T-helper 22 cell (primary cell): Measurements from ENCODE around the gene DBH.

Experiments
- DNase-seq: peaks from one replicate; pipeline ENCODE4 v3.0.0-alpha.2; 2020; ENCODE audit warnings: low read depth

Gene DBH

GRCh38 chr9:133684121-133684935 lies 48.2 kb downstream of the DBH start:
- DNase-seq = no peak

- DNase-seq = no peak
Observed at GRCh38 chr9:133684936-133685361, 48.8 kb downstream of the DBH start.

DNA sequence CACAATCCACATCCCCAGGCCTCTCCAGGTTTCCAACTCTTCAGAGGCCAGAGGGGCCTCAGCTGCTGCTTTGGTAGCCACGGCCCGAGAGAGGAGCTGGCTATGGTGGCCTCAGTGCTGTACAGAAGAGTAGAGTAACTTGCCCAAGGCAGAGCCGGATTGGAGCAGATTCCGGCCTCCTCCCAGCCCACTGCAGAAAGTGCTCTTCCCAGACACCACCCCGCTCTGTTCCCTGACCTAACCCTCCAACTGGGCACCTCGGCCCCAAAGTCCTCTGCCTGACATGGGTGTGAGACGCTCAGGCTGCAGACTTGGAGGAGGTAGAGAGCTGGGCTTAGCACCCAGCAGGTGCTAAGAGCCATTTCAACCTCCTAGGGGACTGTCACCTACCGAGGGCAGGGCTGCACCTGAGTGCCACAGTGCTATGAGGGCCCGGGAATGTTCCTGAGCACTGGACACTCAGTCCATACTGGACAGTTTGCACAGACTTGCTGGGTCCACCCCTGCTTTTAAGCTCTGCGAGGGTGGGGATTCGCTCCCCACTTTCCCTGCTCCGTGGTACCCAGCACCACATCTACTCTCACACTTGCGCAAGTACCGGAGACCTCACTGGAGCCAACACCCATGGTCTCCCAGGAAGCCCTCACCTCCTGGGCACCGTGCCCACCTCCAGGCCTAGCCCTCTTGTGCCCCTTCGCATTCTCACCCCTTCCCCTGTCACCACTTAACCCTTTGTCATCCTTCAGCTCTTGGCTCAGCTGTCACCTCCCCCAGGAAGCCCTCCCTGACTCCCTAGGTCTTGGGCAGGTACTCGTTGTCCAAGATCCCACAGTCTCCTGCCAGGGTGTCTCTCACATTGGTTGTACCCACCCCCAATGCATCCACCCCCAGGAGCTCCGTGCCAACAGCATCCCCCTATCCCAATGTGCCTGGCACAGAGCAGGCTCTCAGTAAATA lies 49.8 kb downstream of the DBH start:
- DNase-seq = no peak

- DNase-seq = no peak
Observed at GRCh38 chr9:133686642-133687575, 50.7 kb downstream of the DBH start.

DNA sequence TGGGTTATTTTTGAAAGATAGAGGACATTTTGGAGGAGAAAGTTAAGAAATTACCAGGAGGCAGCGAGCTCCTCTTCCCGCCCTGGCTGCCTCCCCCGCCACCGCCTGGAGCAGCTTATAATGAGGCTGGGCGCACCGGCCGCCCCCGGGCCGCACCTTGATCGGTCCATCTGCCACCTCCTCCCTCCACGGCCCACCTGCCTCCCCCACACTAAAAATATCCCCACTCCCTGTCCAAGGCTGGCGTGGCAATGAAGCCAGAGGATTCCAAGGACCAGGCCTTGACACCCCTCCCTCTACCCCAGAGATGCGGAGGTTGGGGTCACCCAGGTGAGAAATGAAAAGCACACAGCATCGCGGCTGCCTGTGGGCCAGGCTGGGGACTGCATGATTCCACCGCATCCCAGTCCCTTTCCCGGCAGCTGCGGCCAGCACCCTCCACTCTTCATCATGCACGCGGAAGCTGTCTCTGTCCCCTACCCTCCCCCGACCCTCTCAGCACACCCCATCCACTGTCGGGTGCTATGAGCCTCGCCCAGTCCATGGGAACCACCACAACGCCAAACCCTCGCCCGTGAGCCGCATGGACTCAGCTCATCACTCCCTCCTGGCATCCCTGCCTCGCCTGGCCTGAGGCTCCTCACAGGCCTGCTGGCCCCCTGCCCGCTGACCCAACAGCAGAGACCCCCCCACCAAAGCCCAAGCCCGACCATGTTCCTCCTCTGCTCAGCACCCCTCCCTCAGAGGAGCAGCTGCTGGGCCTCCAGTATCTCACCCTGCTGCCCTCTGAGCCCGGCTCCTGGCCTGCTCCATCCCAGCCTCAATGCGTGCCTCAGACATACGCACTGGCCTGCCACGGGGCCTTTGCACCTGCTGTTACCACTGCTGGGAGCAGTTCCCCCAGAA lies 51.9 kb downstream of the DBH start:
- no peak for DNase-seq

GRCh38 chr9:133689151-133689763 lies 53.1 kb downstream of the DBH start:
- DNase-seq = no peak

DNA sequence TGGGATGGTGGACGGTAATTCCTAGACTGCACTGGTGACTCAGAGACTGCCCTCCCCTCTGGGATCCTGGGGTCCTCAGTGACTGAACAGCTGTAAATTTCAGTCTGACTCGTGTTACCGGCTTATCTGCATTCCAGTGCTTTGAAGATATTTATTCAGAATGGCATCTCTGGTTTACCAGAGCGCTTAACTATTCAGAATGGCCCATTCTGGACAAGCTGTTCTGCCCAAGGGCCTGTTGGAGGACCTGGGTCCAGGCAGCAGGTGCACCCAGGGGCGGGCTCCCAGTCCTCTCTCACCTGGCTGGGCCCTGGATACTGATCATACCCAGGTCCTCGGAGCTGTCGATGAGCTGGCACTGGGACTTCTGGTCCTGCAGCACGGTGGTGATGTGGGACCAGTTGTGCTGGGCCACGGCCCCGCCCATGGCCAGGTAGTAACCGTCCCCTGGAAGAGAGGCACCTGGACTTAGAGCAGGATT lies 54.0 kb downstream of the DBH start:
- DNase-seq = no peak

- DNase-seq = no peak
Observed at GRCh38 chr9:133691191-133691590, 55.0 kb downstream of the DBH start.

DNA sequence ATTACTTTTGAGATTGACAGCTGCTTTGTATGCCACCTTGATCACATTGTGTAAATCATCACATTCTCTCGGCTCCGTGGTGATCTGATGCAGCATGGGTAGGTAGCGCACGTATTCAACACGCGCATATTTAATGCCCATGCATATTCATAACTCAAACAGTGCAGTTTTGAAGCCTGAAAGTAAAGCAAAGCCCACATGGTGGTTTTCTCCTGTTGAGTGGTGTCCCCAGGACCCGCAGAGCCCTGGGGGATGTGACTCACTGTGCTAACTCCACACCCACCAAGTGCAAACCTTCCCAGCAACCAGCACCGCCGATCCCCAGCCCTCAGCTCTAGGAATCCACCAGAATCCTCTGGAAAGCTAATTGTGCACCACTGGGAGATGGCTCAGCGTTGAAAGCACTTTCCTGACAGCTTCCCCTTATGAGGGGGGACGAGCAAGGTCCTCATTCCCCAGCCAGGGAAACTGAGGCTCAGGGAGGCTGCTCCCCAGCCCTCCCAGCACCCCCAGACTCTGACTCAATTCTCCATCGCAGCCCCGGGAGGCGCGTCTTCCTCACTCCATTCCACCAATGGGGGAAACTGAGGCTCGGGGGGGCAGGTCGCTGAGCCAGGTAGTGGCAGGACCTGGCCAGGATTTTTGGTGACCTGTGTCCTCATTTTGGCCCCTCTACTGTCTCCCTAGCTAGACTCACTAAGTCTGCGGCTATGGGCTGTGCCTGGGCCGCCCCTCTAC lies 55.6 kb downstream of the DBH start:
- DNase-seq = no peak

DNA sequence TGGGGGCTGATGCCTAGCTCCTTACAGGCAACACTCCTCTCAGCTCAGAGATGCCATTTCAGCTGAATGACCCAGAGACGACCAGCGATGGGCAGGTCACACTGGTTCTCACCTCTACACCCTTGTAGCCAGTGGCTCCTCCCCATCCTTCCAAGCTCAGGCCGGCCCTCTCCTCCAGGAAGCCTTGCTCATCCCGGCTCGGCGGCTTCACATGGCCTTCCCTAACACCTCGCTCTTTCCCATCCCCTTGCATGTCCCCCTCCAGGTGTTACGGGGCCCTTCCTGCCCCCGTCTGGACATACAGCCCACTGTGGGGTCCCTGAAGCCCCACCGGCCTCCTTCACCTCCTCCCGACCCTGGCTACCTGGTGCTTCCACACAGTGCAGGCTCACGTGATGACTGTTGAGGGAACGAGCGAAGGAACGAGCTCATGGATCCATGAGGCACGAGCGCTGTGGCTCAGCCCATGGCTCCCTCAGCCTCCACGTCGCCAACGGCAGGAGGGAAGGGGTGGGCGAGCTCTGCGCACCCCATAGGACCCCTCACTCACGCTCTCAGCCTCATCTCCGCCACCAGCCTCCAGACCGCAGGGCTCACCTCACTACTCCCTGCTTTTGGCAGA lies 56.3 kb downstream of the DBH start:
- no peak for DNase-seq

GRCh38 chr9:133693116-133693515 lies 57.0 kb downstream of the DBH start:
- no peak for DNase-seq

DNA sequence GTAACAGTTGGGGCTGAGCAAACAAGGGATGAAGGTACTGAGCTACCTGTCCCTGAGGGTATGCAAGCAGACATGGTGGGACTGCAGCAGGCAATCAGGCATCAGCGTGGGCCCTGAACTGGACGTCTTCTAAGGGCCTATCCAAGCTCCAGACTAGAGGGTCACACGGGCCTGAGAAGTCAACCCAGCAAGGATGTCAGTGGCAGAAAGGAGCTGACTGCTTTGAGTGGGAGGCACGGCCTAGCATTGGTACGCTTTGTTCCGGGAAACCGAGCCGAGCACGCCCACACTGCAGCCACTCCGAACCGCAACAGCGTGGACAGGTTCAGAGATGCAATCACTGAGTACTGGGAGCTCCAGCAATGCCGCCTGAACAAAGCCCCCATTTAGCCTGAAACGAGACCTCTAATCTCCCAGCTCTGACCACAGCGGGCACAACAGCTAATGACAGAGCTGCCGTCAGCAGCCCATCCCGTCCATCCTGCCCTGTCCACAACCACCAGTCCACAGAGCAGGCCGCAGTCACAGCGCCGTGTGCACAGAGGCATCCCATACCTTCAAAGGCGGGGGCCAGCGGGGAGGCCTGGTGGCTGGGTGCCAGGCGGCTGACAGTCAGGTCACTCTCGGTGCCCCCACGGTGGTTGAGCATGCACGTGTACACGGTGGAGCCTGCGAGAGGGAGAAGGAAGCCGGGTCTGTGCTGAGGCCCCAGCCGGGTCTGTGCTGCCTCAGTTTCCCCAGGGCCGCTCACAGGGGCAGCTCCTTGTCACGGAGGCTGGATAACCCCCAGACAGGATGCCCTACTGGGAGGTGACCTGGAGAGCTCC lies 57.8 kb downstream of the DBH start:
- no peak for DNase-seq

DNA sequence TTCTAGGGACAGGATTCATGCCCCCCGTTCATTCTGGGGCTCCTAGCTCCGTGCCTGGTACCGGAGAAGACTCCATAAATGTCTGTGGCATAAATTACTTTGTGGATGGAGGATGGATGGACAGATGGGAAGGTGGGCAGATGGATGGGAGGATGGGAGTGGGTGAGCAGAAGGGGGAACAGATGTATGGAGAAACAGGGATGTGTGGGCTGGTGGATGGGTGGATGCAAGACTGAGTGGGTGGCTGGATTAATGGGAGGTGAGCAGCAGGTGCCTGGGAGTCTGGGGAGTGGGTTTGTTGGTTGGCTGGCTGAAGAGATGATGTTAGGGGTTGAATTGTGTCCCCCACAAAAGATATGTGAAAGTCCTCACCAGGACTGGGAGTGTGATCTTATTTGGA lies 58.5 kb downstream of the DBH start:
- DNase-seq = no peak

DNA sequence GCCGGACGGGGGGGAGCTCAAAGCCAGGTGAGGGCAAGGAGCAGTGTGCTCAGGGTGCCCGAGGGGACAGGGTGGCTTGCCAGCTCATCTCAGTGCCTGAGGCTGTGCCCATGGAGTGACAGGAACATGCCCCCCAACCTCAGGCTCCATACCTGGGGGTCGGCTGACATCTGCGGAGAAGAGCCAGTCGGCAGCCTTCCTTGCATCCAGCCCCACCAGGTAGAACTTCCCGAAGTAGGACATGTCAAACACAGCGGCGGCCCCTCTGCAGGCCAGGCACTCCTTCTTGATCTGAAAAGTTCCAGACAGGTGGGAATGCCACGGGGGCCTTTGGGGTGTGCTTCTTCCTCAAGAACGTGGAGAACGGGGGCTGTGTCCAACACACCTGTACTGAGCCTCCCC lies 59.9 kb downstream of the DBH start:
- no peak for DNase-seq

DNA sequence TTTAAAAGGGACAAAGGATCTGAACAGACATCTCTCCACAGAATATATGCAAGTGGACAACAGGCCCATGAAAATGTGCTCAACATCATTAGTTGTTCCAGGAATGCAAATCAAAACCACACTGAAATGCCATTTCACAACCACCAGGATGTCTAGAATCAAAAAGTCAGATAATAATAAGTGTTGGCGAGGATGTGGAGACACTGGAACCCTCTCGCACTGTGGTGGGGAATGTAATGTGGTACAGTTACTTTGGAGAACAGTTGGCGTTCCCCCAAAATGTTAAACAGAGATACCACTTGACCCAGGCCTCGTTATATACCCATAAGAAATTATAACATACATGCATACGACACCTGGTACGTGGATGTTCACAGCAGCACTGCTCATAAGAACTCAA lies 63.4 kb downstream of the DBH start:
- no peak for DNase-seq

DNA sequence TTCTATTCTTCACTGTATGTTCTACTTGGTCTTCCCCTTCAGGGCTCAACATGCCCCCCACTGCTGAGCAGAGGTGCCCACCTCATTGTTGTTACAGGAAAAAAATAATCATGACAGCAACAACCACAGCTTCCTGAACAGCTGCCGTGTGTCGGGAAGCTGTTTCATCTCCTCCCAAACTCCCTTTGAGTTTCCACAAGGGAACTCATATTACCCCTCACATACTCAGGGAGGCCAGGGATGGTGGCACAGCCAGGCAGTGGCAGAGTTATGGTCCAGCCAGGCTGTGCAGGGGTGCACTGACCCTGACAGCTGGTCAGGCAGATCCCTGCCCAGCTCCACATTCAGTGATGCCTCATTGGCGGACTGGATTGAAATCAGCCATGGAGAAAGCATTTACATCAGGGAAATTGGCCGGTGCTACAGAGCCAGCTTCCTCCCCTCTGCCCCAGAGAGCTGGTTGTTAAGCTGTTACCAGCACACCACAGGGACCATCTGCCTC lies 64.7 kb downstream of the DBH start:
- no peak for DNase-seq

DNA sequence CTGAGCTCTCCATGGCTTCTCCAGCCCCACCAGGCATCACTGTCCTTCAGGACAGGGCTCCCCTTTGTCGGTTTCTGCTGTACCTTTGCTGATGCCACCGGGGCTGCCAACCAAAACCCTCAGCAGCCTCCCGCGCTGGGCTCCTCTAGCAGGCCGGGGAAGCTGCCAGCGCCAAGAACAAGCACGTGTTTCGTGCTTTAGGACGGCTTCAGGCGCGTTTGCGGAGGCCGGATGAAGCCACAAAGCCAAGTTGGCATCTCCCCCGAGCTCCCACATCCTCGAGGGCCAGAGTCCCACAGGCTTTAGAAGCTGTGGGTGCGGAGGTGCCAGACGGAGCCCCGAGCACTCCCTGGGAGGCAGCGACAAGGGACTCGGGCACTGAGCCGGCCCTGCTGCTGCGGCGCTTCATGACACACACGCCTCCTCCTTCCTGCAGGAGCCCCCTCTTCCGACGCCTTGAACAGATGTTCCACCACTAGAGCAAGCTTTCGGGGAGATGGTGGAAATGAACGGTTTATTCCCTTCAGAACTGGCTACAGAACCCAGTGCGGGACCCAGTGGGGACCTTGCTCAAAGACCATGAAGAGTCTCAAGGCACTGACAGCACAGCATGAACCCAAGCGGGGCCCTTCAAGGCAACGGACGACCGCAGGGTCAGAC lies 65.3 kb downstream of the DBH start:
- peak; percentile 39 for DNase-seq
